Skeletal muscle satellite cell (primary cell): ENCODE measurements around the gene RASAL2.

Source experiments
- H3K27me3 ChIP-seq: 2 replicates; pipeline ENCODE4 v1.7.0; 2013; ENCODE audit warnings: low read length; ENCODE audit not compliant: control insufficient read depth, insufficient read depth
- H3K36me3 ChIP-seq: 2 replicates; pipeline ENCODE4 v1.7.0; 2013; ENCODE audit warnings: mild to moderate bottlenecking, control low read depth, low read length; ENCODE audit not compliant: insufficient read depth
- H3K4me1 ChIP-seq: 2 replicates; pipeline ENCODE4 v1.7.0; 2013; ENCODE audit warnings: low read length; ENCODE audit not compliant: control insufficient read depth, insufficient read depth
- H3K4me2 ChIP-seq: 2 replicates; pipeline ENCODE4 v1.7.0; 2013; ENCODE audit warnings: mild to moderate bottlenecking, low read length
- H3K4me3 ChIP-seq: 2 replicates; pipeline ENCODE4 v1.7.0; 2013; ENCODE audit warnings: low read length
- H3K9ac ChIP-seq: 2 replicates; pipeline ENCODE4 v1.7.0; 2013; ENCODE audit warnings: mild to moderate bottlenecking, low read depth, low read length, moderate library complexity
- H3K9me3 ChIP-seq: replicated peaks from 2 replicates; pipeline ENCODE4 v1.7.0; 2013; ENCODE audit warnings: mild to moderate bottlenecking, control low read depth, low read length

The RASAL2 gene

DNA sequence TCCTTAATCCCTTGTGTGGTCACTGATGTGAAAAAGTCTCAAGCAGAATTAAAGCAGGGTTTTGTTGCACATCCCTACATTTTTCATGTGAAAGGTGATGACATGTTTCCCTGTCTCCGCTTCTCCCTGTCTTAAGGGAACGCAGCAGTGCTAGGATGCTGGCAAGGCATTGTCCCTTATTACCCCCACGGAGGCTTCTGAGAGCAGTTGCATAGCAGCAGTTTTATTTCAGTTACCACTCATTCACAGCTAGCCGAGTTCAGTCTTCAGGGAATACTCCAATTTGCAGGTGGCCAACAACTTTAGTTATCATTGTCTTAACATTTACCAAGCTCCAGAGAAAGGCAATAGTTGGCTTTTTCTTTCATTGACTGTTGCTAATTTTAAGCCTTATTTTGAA is 313.8 kb downstream of the RASAL2 start:
- Histone ChIP-seq H3K9me3 (peaks cover 2% of the 10 kb centered on the region), H3K9ac (no peak overlapping the region), H3K4me1 (no peaks in the 10 kb centered on the region)

GRCh38 chr1:178408871-178409270 is 315.0 kb downstream of the RASAL2 start:
- Histone ChIP-seq H3K27me3 (no peaks in the 10 kb centered on the region), H3K9ac (no peak overlapping the region), H3K9me3 (peaks cover 2% of the 10 kb centered on the region), H3K4me2 (no peak overlapping the region), H3K4me3 (no peak overlapping the region), H3K36me3 (no peaks in the 10 kb centered on the region), H3K4me1 (no peaks in the 10 kb centered on the region)

More for the DNA sequence above, 313.8 kb downstream of the RASAL2 start:
- Histone ChIP-seq H3K36me3 (no peaks in the 10 kb centered on the region), H3K27me3 (no peaks in the 10 kb centered on the region), H3K4me2 (no peak overlapping the region), H3K4me3 (no peak overlapping the region)

DNA sequence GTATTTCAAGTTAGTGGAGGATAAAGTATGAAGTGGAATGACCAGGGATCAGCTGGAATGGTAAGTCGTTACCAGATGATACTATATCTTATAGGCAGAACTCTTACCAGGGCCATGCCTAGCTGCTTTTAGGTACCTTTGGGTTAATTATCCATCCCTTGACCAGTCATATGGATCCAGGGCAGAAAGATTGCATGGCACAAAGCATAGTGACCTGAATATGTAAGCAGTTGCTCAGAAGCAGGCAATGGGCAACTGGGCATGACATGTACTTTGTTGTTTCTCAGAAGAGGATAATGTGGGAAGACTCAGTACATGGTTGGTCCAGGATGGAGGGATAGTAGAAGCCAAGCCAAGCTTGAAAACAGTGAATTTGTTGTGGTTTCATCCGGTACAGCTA is 315.6 kb downstream of the RASAL2 start:
- Histone ChIP-seq H3K4me2 (no peak overlapping the region), H3K4me1 (no peaks in the 10 kb centered on the region), H3K27me3 (no peaks in the 10 kb centered on the region), H3K4me3 (no peak overlapping the region), H3K9ac (no peak overlapping the region), H3K9me3 (peaks cover 2% of the 10 kb centered on the region), H3K36me3 (no peaks in the 10 kb centered on the region)

DNA sequence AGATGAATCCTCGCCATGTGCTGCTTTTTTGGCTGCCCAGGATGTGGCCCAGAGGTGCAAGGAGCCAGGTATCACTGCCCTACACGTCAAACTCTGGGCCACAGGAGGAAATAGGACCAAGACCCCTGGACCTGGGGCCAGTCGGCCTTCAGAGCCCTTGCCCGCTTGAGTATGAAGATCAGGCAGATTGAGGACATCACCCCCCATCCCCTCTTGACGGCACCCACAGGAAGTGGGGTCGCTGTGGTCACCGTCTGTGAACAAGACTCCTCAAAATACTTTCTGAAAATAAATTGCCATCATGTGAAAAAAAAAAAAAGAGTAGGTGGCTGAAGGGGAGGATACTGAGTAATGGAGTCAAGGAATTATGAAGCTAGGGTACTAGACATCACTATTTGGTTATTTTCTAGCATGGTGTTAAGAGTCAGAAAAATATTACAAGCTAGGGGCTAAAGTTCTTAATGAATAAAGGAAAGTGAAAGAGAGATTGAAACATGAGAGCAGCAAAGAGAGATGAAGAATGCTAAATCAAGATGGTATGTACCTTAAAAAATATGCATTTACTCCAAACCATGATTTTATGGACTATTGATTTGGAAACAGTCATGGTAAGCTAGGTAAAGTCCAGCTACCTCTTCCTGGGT is 318.0 kb downstream of the RASAL2 start:
- no peak overlapping the region for H3K9ac ChIP-seq
- no peak overlapping the region for H3K4me2 ChIP-seq
- no peak overlapping the region for H3K4me3 ChIP-seq
- H3K27me3 ChIP-seq, result no peaks in the 10 kb centered on the region
- H3K9me3 ChIP-seq, result peaks cover 2% of the 10 kb centered on the region
- H3K36me3 ChIP-seq, result no peaks in the 10 kb centered on the region
- no peaks in the 10 kb centered on the region for H3K4me1 ChIP-seq

DNA sequence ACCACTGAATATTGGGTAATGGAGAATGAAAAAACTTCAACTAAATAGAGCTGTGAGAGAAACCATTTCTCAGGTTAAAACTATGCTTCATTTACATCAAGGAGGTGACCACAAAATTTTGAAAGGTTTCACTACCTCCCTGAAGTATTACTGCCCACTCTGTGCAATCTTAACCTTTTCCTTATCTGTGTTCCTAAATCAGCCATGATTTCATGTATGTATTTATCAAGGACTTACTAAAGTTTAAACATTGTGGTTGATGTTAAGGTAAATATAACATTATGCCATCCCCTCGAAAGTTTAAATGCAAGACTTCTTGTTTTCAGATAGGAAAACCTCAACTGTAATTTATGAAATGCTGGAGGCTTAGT is 318.5 kb downstream of the RASAL2 start:
- H3K9ac ChIP-seq, result no peak overlapping the region

GRCh38 chr1:178417858-178418257 is 324.0 kb downstream of the RASAL2 start:
- peak overlapping the region; percentile 14 for H3K4me2 ChIP-seq
- peaks cover 5% of the 10 kb centered on the region for H3K36me3 ChIP-seq

More for the DNA sequence above, 318.5 kb downstream of the RASAL2 start:
- Histone ChIP-seq H3K4me1 (no peaks in the 10 kb centered on the region), H3K27me3 (no peaks in the 10 kb centered on the region), H3K4me2 (no peak overlapping the region), H3K9me3 (peaks cover 2% of the 10 kb centered on the region), H3K36me3 (no peaks in the 10 kb centered on the region), H3K4me3 (no peak overlapping the region)

GRCh38 chr1:178418284-178418955 is 324.5 kb downstream of the RASAL2 start:
- peaks cover 5% of the 10 kb centered on the region for H3K36me3 ChIP-seq
- H3K4me2 ChIP-seq, result peak overlapping the region; percentile 14
- H3K9ac ChIP-seq, result no peak overlapping the region
- peaks cover 10% of the 10 kb centered on the region for H3K4me1 ChIP-seq
- H3K9me3 ChIP-seq, result no peaks in the 10 kb centered on the region
- no peaks in the 10 kb centered on the region for H3K27me3 ChIP-seq
- no peak overlapping the region for H3K4me3 ChIP-seq

More at GRCh38 chr1:178417858-178418257, 324.0 kb downstream of the RASAL2 start:
- H3K4me1 ChIP-seq, result peaks cover 10% of the 10 kb centered on the region
- H3K9me3 ChIP-seq, result no peaks in the 10 kb centered on the region
- H3K9ac ChIP-seq, result no peak overlapping the region
- no peaks in the 10 kb centered on the region for H3K27me3 ChIP-seq
- no peak overlapping the region for H3K4me3 ChIP-seq

DNA sequence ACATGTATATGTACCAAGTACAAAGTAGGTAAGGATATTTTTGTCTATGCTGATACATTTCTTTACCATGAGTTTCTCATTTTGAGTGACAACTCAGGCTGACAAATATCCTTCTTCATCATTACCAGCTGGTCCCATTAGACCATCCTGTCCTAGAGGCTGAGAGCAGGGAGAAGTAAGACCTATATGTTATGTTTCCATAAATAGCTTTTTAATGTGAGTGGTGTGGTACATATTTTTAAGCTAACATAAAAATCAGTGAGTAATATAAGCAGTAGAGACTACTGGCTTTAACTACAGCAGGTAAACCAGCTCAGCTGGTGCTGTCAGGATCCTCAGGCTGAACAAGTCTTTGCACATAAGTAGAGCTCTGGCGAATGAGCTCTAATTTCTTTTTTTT is 340.5 kb downstream of the RASAL2 start:
- Histone ChIP-seq H3K4me2 (no peak overlapping the region), H3K36me3 (peaks cover 2% of the 10 kb centered on the region), H3K4me1 (peaks cover 2% of the 10 kb centered on the region), H3K4me3 (no peak overlapping the region), H3K9me3 (no peaks in the 10 kb centered on the region), H3K9ac (no peak overlapping the region), H3K27me3 (no peaks in the 10 kb centered on the region)

GRCh38 chr1:178434899-178435435 is 341.1 kb downstream of the RASAL2 start:
- no peak overlapping the region for H3K4me2 ChIP-seq
- H3K4me3 ChIP-seq, result no peak overlapping the region
- peaks cover 7% of the 10 kb centered on the region for H3K36me3 ChIP-seq
- H3K9me3 ChIP-seq, result no peaks in the 10 kb centered on the region
- H3K4me1 ChIP-seq, result peaks cover 2% of the 10 kb centered on the region
- no peaks in the 10 kb centered on the region for H3K27me3 ChIP-seq
- H3K9ac ChIP-seq, result no peak overlapping the region

DNA sequence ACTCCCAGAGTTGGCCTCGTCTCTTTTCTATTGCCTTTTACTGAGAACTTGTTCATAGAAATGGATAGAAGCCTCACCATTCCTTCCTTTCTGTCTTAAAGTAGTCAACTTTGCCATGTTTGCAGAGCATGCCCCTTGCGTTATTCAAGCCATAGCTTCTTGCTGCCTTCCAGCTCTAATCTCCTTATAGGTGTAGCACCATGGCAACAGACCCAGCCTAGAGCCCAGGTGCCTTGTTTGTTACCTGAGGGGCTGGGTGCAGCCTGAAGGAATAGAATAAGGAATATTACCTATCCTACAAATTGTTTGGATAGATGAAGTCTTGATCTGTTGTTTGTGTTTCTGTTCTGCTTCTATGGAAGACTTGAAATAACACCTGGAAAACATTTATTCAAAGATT is 343.0 kb downstream of the RASAL2 start:
- Histone ChIP-seq H3K4me3 (no peak overlapping the region), H3K4me2 (no peak overlapping the region), H3K27me3 (no peaks in the 10 kb centered on the region), H3K36me3 (peaks cover 23% of the 10 kb centered on the region), H3K9ac (no peak overlapping the region), H3K9me3 (no peaks in the 10 kb centered on the region), H3K4me1 (peaks cover 2% of the 10 kb centered on the region)

- no peaks in the 10 kb centered on the region for H3K9me3 ChIP-seq
- no peak overlapping the region for H3K4me3 ChIP-seq
- H3K36me3 ChIP-seq, result peaks cover 36% of the 10 kb centered on the region
- no peak overlapping the region for H3K9ac ChIP-seq
- no peak overlapping the region for H3K4me2 ChIP-seq
- peaks cover 2% of the 10 kb centered on the region for H3K4me1 ChIP-seq
- no peaks in the 10 kb centered on the region for H3K27me3 ChIP-seq
Measured at GRCh38 chr1:178438432-178438831, 344.5 kb downstream of the RASAL2 start.

DNA sequence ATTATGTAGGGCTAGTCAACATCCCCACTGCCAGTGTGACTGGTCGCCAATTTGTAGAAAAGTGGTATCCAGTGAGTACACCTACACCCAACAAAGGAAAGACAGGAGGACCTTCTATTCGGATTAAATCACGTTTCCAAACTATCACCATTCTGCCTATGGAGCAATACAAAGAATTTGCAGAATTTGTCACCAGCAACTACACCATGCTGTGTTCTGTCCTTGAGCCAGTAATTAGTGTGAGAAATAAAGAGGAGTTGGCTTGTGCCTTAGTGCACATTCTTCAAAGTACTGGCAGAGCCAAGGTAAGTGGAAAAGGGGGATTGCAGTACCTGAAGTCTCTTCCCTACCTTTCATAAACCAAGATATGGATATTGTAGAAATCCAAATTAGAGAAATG is 349.0 kb downstream of the RASAL2 start:
- Histone ChIP-seq H3K4me2 (no peak overlapping the region), H3K9ac (no peak overlapping the region), H3K9me3 (no peaks in the 10 kb centered on the region), H3K4me3 (no peak overlapping the region), H3K4me1 (no peaks in the 10 kb centered on the region), H3K27me3 (no peaks in the 10 kb centered on the region), H3K36me3 (peaks cover 62% of the 10 kb centered on the region)
